ENCODE results near the gene RAD50.

GRCh38 chr5:132629230-132629944 lies 72.6 kb downstream of the RAD50 start:
- no peak for TF ChIP-seq POLR2AphosphoS5 (IDR thresholded peaks at IDR 0.05; ENCODE audit: low read depth, low read length)
- TF ChIP-seq REST (IDR thresholded peaks at IDR 0.05; ENCODE audit: insufficient read depth in 1 of 2, low read depth in 2 of 2, low read length in 2 of 2): no peak
- TF ChIP-seq SIN3A (IDR thresholded peaks at IDR 0.05; ENCODE audit: borderline replicate concordance, insufficient read depth, low read length): no peak
- TF ChIP-seq TAF1 (IDR thresholded peaks at IDR 0.05; ENCODE audit: borderline replicate concordance, insufficient read depth, low read length): no peak

Data from PFSK-1 (cell line).